Neural cell (in vitro differentiated cells): ENCODE measurements around the gene SAE1. TPM values are rescaled to one million over a fixed set of nuclear protein-coding genes. Genes with fewer than 3 reads are reported as not detected.

ENCODE experiments used
- H2AFZ ChIP-seq: fragments of 200-600, 300-800 bp; sonication (generic), shearing (Covaris generic); 2 replicates; pipeline ENCODE4 v1.6.0; 2014; ENCODE audit warnings: low read depth, mild to moderate bottlenecking, antibody characterized with exemption, low read length, moderate library complexity
- H3F3A ChIP-seq: fragments of 200-600 bp; shearing (Covaris generic); 2 replicates; pipeline ENCODE4 v1.6.1; 2016; ENCODE audit warnings: mild to moderate bottlenecking, moderate library complexity, mixed read lengths, antibody characterized with exemption, low read length; ENCODE audit not compliant: insufficient read depth, poor library complexity, severe bottlenecking
- H3K27ac ChIP-seq: fragments of 200-600, 300-800 bp; sonication (generic), shearing (Covaris generic); 2 replicates; pipeline ENCODE4 v1.5.1; 2014; ENCODE audit warnings: mild to moderate bottlenecking, low read length, moderate library complexity
- H3K27me3 ChIP-seq: fragments of 300-800, 200-600 bp; sonication (generic), shearing (Covaris generic); 2 replicates; pipeline ENCODE4 v1.6.0; 2014; ENCODE audit warnings: mild to moderate bottlenecking, low read depth, low read length, moderate library complexity; ENCODE audit not compliant: insufficient read depth
- H3K36me3 ChIP-seq: fragments of 300-800, 200-600 bp; sonication (generic), shearing (Covaris generic); 2 replicates; pipeline ENCODE4 v1.5.1; 2014; ENCODE audit warnings: mild to moderate bottlenecking, antibody characterized with exemption, low read length, moderate library complexity; ENCODE audit not compliant: insufficient read depth
- H3K4me2 ChIP-seq: fragments of 300-800, 200-600 bp; sonication (generic), shearing (Covaris generic); 2 replicates; pipeline ENCODE4 v1.6.0; 2014; ENCODE audit warnings: mild to moderate bottlenecking, low read length
- H3K4me3 ChIP-seq: fragments of 300-800, 200-600 bp; sonication (generic), shearing (Covaris generic); 2 replicates; pipeline ENCODE4 v1.5.1; 2014; ENCODE audit warnings: mild to moderate bottlenecking, low read length, moderate library complexity
- H3K79me2 ChIP-seq: fragments of 200-600 bp; shearing (Covaris generic); replicated peaks from 2 replicates; pipeline ENCODE4 v1.6.0; 2014; ENCODE audit warnings: mild to moderate bottlenecking, low read length, moderate library complexity; ENCODE audit not compliant: insufficient read depth
- H3K9ac ChIP-seq: fragments of 300-800, 200-600 bp; sonication (generic), shearing (Covaris generic); 2 replicates; pipeline ENCODE4 v1.6.1; 2016; ENCODE audit warnings: mild to moderate bottlenecking, low read length, mixed read lengths
- H3K9me2 ChIP-seq: fragments of 200-600 bp; shearing (Covaris generic); 2 replicates; pipeline ENCODE4 v1.6.1; 2016; ENCODE audit warnings: mild to moderate bottlenecking, low read length, mixed read lengths; ENCODE audit not compliant: insufficient read depth
- H3K9me3 ChIP-seq: fragments of 200-600, 300-800 bp; sonication (generic), shearing (Covaris generic); 2 replicates; pipeline ENCODE4 v1.6.1; 2016; ENCODE audit warnings: mild to moderate bottlenecking, mixed run types, low read length, moderate library complexity, mixed read lengths
- H4K20me1 ChIP-seq: fragments of 200-600 bp; shearing (Covaris generic); 2 replicates; pipeline ENCODE4 v1.6.1; 2016; ENCODE audit warnings: mild to moderate bottlenecking, mixed run types; ENCODE audit not compliant: insufficient read depth
- CTCF ChIP-seq: fragments of 450-650 bp; IDR thresholded peaks from 2 replicates; pipeline ENCODE4 v1.5.1; 2014; ENCODE audit warnings: antibody characterized with exemption, mild to moderate bottlenecking, moderate library complexity; ENCODE audit not compliant: poor library complexity, severe bottlenecking
- EP300 ChIP-seq: fragments of 450-650 bp; conservative IDR thresholded peaks from 2 replicates; pipeline ENCODE4 v1.6.1; 2014; ENCODE audit warnings: antibody characterized with exemption, mild to moderate bottlenecking, moderate library complexity; ENCODE audit not compliant: poor library complexity, severe bottlenecking
- EZH2 ChIP-seq: fragments of 200-600, 300-800 bp; shearing (Covaris generic), sonication (generic); IDR thresholded peaks from 2 replicates; pipeline ENCODE4 v1.6.1; 2014; ENCODE audit warnings: antibody characterized with exemption, low read length, borderline replicate concordance, mild to moderate bottlenecking; ENCODE audit not compliant: insufficient read depth, poor library complexity, severe bottlenecking
- MXI1 ChIP-seq: fragments of 450-650 bp; conservative IDR thresholded peaks from 2 replicates; pipeline ENCODE4 v1.6.1; 2014; ENCODE audit warnings: antibody characterized with exemption, mild to moderate bottlenecking; ENCODE audit not compliant: poor library complexity, severe bottlenecking
- POLR2AphosphoS5 ChIP-seq: IDR thresholded peaks from 2 replicates; pipeline ENCODE4 v1.6.1; 2012
- RAD21 ChIP-seq: fragments of 450-650 bp; conservative IDR thresholded peaks from 2 replicates; pipeline ENCODE4 v1.6.1; 2014; ENCODE audit warnings: antibody characterized with exemption, mild to moderate bottlenecking, moderate library complexity
- REST ChIP-seq: IDR thresholded peaks from 2 replicates; pipeline ENCODE4 v1.6.1; 2012; ENCODE audit warnings: borderline replicate concordance
- SMC3 ChIP-seq: fragments of 450-650 bp; conservative IDR thresholded peaks from 2 replicates; pipeline ENCODE4 v1.6.1; 2014; ENCODE audit warnings: antibody characterized with exemption, mild to moderate bottlenecking, moderate library complexity; ENCODE audit not compliant: poor library complexity
- TAF1 ChIP-seq: IDR thresholded peaks from 2 replicates; pipeline ENCODE4 v1.6.1; 2012; ENCODE audit warnings: low read depth
- polyA plus RNA-seq: library from polyadenylated mRNA; depleted of rRNA; stranded (reverse); fragments of >200 nt; gene quantifications from 2 replicates; pipeline ENCODE4 v1.2.3, GENCODE V29; 2014

Gene SAE1
- polyA plus RNA-seq, 1 donor from 2014 or later: 178 TPM

GRCh38 chr19:47258434-47258833 lies 127.8 kb downstream of the SAE1 start:
- Histone ChIP-seq H3K79me2 (no peaks in the 10 kb centered on the region), H3K4me3 (no peak overlapping the region), H3K36me3 (no peaks in the 10 kb centered on the region), H3K9me2 (no peaks in the 10 kb centered on the region), H3K9ac (no peak overlapping the region), H3K9me3 (no peaks in the 10 kb centered on the region), H2AFZ (no peak overlapping the region), H3K27me3 (no peaks in the 10 kb centered on the region), H3K27ac (no peak overlapping the region), H3F3A (no peaks in the 10 kb centered on the region), H4K20me1 (no peaks in the 10 kb centered on the region), H3K4me2 (no peak overlapping the region)
- TF ChIP-seq MXI1: no peak
- no peak for TF ChIP-seq SMC3
- no peak for TF ChIP-seq POLR2AphosphoS5
- no peak for TF ChIP-seq EZH2
- TF ChIP-seq REST: no peak
- TF ChIP-seq EP300: no peak
- TF ChIP-seq CTCF: no peak
- no peak for TF ChIP-seq TAF1
- TF ChIP-seq RAD21: no peak

GRCh38 chr19:47258895-47259555 lies 128.4 kb downstream of the SAE1 start:
- Histone ChIP-seq H3K4me2 (no peak overlapping the region), H3K9me3 (no peaks in the 10 kb centered on the region)

More at GRCh38 chr19:47258895-47259555, 128.4 kb downstream of the SAE1 start:
- Histone ChIP-seq H3K79me2 (no peaks in the 10 kb centered on the region), H3F3A (no peaks in the 10 kb centered on the region), H3K4me3 (no peak overlapping the region), H2AFZ (no peak overlapping the region), H4K20me1 (no peaks in the 10 kb centered on the region), H3K9ac (no peak overlapping the region), H3K36me3 (no peaks in the 10 kb centered on the region), H3K9me2 (no peaks in the 10 kb centered on the region), H3K27me3 (no peaks in the 10 kb centered on the region), H3K27ac (no peak overlapping the region)
- TF ChIP-seq MXI1 (no peak), POLR2AphosphoS5 (no peak), REST (no peak), CTCF (no peak), SMC3 (no peak), RAD21 (no peak), TAF1 (no peak), EP300 (no peak), EZH2 (no peak)
